Bone marrow (tissue), 2 donors: ENCODE results near the gene TTF1.

ENCODE experiments used
- DNase-seq, 2 donors: peaks; one replicate each; lab custom pipeline; 2025; lab: John Stamatoyannopoulos, UW

Gene TTF1, protein sequence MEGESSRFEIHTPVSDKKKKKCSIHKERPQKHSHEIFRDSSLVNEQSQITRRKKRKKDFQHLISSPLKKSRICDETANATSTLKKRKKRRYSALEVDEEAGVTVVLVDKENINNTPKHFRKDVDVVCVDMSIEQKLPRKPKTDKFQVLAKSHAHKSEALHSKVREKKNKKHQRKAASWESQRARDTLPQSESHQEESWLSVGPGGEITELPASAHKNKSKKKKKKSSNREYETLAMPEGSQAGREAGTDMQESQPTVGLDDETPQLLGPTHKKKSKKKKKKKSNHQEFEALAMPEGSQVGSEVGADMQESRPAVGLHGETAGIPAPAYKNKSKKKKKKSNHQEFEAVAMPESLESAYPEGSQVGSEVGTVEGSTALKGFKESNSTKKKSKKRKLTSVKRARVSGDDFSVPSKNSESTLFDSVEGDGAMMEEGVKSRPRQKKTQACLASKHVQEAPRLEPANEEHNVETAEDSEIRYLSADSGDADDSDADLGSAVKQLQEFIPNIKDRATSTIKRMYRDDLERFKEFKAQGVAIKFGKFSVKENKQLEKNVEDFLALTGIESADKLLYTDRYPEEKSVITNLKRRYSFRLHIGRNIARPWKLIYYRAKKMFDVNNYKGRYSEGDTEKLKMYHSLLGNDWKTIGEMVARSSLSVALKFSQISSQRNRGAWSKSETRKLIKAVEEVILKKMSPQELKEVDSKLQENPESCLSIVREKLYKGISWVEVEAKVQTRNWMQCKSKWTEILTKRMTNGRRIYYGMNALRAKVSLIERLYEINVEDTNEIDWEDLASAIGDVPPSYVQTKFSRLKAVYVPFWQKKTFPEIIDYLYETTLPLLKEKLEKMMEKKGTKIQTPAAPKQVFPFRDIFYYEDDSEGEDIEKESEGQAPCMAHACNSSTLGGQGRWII

DNA sequence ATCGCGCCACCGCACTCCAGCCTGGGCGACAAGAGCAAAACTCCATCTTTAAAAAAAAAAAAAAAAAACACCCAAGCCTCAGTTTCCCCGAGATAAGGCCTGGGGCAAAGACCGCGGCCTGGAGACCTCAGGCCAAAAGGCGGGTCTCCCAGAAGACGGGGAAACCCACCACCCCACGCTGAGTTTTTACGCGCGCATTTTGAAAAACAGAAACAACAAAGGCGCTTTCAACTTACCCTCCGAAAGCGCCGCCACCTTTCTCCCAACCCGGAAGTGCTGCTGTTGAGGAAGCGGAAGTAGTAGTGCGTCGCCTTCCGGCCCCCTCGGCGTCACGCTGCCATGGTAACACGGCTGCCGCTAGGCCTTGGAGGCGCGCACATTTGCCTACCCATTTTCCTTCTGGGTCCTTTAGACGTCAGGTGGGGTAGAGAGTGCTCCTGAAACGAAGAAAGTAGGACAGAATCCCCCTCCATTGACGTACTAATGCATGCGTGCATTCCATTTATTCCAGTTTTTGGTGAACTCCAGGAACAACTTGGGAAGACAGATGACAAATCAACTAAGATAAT is at the start of gene TTF1:
Gene TTF1 (minus strand): TSS at position 287 of the 569 bp plus-strand sequence. CDS start 4,019 bp downstream, outside the sequence.
- DNase-seq: peak; percentile 76 to 79

DNA sequence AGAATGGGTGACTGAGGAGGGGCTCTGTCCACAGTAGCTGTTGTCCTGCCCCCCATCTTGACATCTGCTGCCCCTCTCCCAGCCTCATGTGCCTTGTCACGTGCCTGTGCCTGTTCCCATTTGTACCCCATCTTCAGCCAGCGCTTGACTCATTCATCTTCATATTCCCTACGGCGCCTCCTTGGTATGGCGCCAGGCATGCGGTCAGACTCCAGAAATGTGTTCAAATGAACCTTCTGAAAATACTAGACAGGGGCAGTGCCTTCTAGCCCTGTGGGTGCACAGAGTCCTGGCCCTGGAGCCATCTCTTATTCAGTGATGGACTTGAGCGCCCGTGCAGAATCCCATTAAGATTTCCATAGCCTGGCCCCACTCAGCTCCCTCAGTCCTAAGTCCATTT is 49.6 kb upstream of the TTF1 start:
- DNase-seq: no peak

DNA sequence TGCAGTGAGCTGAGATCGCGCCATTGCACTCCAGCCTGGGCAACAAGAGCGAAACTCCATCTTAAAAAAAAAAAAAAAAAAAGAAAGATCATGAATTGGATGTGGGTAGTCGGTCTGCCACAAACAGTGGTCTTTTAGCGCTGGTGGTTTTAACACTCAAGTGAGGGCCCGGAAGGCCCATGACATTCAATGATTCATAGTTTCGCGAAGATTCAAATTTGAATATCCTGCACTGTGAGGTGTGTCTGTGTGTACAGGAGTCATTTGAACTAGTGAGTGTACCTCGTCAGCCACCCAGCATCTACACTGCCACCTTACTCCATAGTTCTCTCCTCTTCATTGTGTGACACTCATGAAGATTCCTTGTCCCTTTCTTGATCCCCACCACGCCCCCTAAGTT is 44.6 kb upstream of the TTF1 start:
- DNase-seq: no peak

DNA sequence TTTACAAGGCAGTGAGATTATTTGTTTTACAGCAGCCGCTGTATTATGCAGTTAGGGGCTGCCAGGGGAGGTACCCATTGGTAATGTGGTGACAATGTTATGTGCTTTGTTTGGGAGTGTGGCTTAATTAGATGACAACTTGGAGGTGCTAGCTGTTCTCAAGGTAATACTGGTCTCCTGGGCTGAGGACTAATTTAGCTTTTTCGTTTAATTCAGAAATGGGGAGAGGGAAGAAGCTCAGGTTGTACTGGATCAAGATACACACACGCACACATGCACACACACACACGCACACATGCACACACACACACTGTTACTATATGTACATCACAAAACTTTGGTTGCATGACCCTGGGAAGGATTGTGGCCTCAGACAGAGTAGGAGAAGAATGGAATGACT is 41.3 kb upstream of the TTF1 start:
- DNase-seq: no peak

DNA sequence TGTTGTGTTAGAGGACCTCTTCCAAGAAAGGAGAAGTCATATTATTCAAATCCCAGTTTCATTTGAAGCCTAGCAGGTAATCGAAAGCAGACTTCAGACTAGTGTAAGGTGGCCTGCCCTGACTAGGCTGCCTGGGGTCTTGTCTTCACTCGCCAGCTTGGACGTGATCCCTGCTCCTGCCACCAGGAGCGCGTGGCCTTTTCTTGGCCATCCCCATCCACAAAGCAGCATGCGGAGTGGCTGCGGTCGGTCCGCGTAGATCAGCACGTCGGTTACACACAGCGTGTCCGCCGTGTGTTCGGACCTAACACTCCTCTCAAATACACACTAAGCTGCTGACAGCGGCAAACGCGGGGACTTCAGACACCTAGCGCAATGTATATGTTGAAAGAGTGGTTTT is 40.7 kb upstream of the TTF1 start:
- DNase-seq: no peak

DNA sequence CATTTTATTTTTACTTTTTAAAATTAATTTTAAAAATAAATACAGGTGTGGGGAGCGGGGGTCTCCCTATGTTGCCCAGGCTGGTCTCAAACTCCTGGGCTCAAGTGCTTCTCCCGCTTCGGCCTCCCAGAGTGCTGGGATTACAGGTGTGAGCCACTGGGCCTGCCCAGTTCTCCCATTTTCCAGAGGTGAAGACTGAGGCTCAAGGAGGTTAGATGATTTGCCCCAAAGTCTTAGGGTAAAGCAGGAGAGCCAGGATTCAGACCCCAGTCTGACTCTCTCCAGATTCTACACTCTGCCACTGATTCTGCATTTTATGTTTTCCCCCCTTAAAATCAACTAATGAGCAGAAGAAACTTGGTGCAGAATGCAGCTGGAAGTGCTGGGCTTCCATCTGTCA is 40.2 kb upstream of the TTF1 start:
- DNase-seq: no peak

DNA sequence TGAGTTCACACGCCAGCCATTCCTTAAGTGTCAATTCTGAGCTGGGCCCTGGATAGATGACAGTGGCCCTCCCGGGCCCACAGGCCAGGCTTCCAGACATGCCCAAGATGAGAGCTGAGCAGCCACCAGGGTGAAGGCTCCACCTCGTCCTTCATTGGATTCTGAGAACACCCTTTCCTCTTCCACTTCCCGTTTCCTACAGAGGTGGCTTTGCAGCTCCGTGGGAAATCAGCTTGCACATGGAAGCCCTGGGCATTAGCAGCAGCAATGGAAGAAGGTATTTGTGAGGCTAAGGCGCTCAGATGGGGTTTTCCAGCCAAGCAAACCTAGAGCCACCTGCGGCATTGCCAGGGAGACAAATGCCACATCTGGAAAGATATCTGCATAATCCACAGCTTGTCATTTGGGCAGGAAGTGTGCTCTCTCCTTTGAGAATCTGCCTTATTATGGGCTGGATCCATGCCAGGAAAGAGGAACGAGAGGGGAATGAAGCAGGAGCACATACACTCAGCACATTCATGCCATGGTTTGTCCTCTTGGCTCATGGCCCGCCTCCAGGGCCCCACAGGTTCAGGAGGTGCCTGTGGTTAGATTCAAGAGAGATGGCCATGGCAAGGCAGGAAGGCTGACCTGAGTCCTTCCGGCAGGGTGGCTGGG is 37.4 kb upstream of the TTF1 start:
- DNase-seq: no peak

DNA sequence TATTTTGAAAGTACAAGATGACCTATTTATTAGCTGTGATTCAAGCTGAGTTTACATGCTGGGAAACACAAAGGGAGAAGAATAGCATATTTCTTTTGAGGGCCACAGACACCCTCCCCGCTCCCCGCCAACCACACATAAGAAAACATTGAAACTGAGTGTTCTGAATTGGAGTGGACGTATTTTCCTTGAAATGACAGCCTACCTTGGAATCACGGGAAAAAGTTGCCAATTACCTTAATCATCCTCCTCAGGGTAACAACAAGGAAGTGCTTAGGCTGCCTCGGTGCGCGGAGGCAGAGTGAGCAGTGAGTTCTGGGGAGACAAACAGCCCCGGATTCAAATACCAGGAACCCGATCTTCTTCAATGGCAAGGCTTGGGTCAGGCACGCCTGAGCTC is 34.8 kb upstream of the TTF1 start:
- DNase-seq: no peak

DNA sequence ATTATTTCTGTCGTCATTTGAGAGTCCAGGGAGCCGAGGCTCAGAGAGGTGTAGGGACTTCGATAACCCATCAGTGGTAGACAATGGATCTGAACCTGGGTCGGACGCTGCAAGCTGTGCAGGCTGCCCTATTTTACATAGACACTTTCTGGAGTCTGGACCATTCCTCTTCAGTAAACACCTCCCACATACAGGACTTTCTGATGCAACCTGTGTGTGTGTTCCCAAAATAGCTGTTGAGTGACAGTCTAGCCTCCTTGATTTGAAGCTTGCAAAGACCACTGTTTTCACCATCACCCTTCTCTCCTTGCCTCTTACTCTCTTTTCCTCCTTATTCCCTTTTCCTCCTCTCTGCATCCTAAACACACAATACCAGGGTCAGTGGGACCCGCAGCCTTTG is 34.1 kb upstream of the TTF1 start:
- no peak for DNase-seq

DNA sequence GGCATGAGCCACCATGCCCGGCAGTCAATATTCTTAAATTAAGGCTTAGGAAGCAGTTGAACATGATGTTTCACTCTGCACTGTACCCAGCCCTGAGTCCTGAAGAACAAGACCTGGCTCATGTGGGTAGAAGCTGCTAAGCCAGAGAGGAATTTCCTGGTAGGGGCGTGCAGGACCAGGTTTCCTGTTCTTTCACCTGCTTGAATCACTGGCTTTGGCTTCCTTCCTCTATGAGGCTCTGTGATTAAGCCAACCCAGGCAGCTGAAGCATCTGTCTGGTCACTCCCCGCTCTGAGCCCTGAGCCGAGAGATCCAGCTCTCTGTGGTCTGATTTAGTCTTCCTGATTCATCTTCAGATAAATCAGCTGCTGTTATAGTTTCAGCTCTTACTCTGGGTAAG is 32.5 kb upstream of the TTF1 start:
- DNase-seq: no peak

DNA sequence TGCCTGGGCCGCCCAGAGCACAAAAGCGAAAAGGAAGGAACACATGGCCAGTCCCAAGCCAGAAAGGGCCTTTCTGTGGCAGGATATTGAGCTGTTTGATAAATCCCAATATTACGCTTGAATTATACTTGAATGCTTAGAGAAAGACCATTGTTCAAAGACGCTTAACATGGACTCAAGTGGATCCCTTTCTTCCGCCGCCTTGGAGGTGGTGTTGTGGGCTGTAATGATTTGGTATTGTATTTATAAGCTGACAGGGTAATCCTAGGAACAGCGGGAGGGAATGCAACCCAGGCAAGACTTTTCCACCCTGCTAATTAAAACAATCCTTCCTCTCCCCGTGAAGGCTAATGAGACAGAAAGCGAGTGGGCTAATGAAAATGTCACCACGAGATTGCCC is 28.2 kb upstream of the TTF1 start:
- no peak for DNase-seq

DNA sequence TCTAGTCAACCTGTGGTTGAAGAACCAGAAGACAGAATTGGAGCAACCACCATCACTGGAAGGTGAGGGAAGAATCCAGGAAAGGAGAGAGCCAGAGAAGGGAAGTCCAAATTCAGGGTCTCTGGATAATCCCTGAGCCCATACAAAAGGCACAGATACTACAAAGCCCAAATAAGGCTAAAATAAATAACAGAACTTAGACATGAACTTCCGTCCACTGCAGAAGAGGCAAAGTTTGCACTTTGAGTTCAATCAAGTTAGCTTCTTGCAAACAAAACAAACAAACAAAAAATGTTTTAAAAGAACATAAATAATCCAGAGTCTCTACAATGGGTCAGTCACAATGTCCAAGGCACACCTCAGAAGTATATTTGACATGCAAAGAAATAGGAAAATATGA is 24.4 kb upstream of the TTF1 start:
- DNase-seq: no peak

DNA sequence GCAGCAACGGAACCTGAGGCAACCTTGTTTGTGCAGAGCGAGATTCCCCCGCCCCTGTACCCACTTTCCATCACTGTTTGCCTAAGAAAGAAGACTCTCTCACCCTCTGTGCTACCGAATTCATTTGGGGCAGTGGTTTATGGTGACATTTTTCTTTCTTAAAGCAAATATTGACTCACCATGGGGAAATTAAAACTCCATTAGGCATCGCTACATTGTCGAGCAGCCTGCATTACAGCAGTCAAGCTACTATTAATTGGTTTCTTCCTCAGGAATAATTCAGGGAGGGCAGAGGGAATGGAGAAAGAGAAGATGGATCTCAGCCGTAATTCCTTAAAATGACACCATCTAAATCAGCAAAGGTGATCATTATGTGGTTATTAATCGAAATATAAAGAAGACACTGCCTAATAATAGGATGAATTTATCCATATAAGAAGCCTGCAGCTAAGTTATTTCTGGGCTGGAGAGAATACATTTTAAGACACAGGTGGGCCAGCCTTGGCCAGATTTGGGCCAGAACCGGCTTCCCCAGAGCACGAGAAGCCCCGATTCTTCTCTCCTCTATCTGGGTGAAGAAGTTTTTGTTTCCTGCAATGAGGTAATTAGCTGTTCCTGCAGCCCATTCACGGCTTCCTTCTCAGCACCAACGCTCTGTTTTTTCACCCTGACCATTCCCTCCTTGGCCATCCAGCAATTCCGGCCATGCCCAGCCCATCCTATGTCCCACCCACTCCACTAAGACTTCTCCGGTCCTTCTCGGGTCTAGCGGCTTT is 20.2 kb upstream of the TTF1 start:
- no peak for DNase-seq

DNA sequence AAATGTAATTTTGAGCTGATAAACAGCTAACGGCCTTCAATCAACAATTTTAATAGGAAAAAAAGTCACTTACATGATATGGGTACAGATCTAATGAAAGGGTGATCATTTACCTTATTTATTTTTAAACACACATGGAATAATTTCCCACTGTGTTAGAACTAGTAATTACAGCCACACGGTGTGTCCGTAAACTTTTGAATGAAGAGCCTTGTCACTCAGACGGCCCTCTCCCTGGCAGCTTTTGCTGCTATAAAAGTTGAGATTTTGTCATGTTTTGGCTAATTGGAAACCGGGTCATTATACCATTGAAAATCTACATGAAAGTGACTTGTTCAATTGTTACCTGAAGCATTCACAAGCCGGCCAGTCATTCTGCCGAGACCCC is 19.0 kb upstream of the TTF1 start:
- DNase-seq: no peak

DNA sequence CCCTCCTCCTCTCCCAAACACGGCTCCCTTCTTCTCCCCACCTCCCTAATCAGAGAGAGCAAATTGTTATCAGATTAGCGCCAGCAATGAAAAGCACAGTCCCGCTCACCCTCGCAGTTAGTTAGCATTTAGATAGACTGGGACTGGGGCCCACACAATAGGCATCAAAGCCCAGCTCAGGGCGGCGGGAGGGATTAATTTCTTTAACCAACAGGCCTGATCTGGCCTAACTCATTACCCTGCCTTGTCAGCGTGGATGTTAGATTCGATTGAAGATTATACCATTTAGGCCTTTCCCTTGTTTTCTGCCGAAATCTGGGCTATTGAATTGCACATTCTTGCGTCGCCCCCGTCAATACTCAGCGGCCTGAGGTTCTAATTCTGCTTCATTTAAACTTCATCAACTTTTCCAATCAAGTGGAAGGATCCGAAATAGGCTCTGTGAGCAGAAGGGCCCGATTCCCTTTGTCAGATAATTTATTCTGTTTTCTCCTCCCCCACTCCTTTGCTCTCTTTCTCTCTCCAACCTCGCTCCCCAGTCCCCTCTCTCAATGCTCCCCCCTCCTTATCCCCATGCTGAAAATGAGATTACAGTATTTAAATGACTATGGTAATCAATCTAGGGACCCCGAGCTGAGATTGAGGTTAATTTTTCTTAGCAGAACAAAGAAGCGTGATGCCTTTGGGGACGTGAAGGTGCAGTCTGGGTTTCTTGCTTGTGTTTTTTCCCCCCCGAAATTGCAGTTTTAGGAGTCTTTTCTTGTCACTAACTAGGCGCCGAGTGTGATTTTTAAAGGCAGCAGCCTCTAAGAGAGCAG is 18.4 kb upstream of the TTF1 start:
- DNase-seq: no peak

DNA sequence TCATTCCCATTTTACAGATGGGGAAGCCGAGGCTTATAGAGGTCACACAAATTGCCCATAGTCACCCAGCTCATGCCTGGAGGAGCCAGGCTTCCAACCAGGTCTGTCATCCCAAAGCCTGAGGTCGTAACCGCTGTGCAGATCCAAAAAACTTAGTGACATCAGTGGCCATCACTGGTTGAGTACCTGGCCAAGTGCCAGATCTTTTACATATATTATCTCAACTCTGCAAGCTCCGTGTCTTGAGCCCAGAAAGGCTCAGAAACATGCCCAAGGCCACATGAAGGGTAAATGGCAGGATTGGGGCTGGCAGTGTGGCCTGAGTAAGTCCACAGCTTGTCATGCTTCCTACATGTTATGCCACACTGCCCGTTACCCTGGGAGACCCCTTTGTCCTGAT is 16.9 kb upstream of the TTF1 start:
- DNase-seq: no peak

DNA sequence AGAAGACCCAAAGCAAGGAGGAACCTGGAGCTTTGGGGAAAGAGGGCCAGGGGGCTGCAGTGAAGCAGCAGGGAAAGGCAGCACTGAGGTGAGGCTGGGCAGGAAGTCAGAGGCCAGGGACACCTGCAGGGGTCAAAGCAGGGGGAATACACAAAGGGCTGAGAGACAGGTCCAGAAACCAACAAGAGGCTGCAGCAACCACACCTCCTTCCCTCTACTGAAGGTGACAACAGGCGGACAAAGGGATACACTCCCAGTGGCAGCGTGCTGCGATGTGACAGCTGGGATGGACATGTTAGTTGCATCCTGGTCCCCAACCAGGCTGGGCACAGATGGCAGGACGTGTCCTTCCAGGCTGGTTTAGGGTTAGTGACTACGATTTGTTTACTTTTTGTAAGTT is 15.9 kb upstream of the TTF1 start:
- DNase-seq: no peak

DNA sequence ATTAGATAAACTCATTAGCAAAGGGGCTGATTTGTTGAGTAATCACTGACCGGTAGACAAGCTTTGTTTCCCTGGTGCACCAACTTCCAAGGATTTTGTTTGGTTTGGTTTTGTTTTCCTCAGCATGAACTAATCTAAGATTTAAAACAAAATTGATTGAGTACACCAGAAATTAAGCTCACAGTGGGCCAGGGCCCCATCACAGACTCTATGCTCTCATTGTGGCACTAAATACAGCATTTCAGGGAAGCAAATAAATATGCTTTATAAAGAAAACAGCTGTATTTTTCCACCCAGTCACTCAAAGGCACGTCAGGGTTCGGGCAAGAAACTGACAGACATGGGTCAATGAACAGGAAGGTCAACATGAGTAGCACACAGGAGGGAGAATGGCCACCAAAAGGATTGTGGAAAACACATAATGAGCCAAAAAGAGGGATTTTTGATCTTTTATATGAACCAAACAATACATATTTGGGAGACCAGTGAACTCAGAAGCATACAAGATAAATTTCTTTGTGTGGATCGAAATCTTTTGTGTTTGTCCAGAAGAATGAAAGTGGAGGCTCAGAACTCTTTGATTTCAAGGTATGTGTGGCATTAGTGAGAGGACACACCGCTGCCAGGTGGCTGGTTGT is 12.2 kb upstream of the TTF1 start:
- DNase-seq: no peak

DNA sequence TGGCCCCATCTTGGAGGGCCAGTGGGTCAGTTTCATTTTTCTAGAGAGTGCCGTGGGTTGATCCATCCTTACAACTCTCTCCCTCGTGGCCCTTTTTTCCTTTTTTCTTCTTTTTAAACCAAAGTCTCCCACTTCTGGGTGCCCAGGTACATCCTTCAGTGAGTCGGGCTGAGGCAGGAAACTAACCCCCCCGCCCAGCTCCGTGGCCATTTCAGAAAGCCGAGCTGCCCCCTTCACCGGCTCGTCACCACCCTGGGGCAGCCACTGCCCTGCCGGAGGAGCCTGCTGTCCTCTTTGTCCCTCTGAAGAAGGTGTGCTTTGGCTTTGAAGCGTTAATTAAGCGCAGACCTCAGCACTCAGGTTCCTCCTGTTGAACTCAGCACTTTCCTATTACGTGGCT is 8.5 kb upstream of the TTF1 start:
- DNase-seq: no peak

DNA sequence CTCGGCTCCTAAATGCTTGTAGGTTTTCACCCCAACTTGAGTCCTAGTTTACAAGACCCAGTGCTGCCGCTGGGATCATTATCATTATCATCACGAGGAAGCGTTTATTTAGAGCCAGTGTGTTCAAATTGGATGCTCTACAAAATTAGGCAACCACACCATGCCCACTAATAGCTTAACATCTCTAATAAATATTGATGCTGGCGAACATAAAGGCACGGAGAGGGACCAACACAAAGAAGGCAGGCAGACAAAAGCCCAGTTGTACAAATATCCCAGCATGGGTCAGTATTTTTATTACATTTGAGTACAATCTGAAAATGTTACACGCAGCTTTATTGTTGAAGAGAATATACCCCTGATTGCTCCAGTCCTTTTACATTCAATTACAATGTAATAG is 8.1 kb upstream of the TTF1 start:
- DNase-seq: no peak
